Neural crest cell (in vitro differentiated cells): ENCODE data around the gene ZFAND2A. TPM values are rescaled to one million over a fixed set of nuclear protein-coding genes. Genes with fewer than 3 reads are reported as not detected.

Experiments used
- total RNA-seq: library from RNA; stranded (reverse); gene quantifications from 2 replicates; pipeline ENCODE4 v1.2.1, GENCODE V29; 2021

The ZFAND2A gene
- total RNA-seq, 1 donor from 2014 or later: 13.6 TPM

Other genes starting within 250 kb of the ZFAND2A start
- 5.2 and 6.4 TPM in 2 replicates for gene ADAP1, start 205.5 kb downstream of the ZFAND2A start, total RNA-seq
- 12.7 and 13.1 TPM in 2 replicates for gene COX19, start 184.6 kb downstream of the ZFAND2A start, total RNA-seq
- not detected in 2 replicates for gene CYP2W1, start 177.0 kb downstream of the ZFAND2A start, total RNA-seq
- 0.41 TPM in 1 of 2 replicates, not detected in the other for gene GPR146, start 115.7 kb downstream of the ZFAND2A start, total RNA-seq
- gene GPER1, start 72.1 kb downstream of the ZFAND2A start, total RNA-seq: 0.91 and 1.1 TPM in 2 replicates
- gene UNCX, start 72.7 kb upstream of the ZFAND2A start, total RNA-seq: 2.4 and 2.7 TPM in 2 replicates